WERI-Rb-1 (cell line): ENCODE results near the gene ZNF223.

Source experiments
- DNase-seq: peaks from one replicate; pipeline ENCODE4 v3.0.0-alpha.2; 2020
- H3K27ac ChIP-seq: fragments of 250-450 bp; sonication (Bioruptor Pico); 2 replicates; pipeline ENCODE4 v1.5.1; 2020; ENCODE audit warnings: mild to moderate bottlenecking, moderate library complexity
- H3K27me3 ChIP-seq: fragments of 250-450 bp; sonication (Bioruptor Pico); 2 replicates; pipeline ENCODE4 v1.5.1; 2021; ENCODE audit warnings: mild to moderate bottlenecking, low read depth, moderate library complexity; ENCODE audit not compliant: insufficient read depth, severe bottlenecking
- H3K36me3 ChIP-seq: fragments of 250-450 bp; sonication (Bioruptor Pico); 2 replicates; pipeline ENCODE4 v1.5.1; 2020; ENCODE audit warnings: mild to moderate bottlenecking, moderate library complexity
- H3K4me3 ChIP-seq: 2 replicates; pipeline ENCODE4 v1.5.1; 2011; ENCODE audit warnings: low read depth, mild to moderate bottlenecking, control low read depth, low read length
- H3K9me3 ChIP-seq: fragments of 250-450 bp; sonication (Bioruptor Pico); 2 replicates; pipeline ENCODE4 v1.5.1; 2021; ENCODE audit warnings: mild to moderate bottlenecking, moderate library complexity; ENCODE audit not compliant: severe bottlenecking
- TF ChIP-seq, protein P1 (sequence below): IDR thresholded peaks from 2 replicates; pipeline ENCODE4 v1.5.1; 2011; ENCODE audit warnings: low read depth, mild to moderate bottlenecking, control low read depth, inconsistent platforms, low read length

ZNF223 gene

DNA sequence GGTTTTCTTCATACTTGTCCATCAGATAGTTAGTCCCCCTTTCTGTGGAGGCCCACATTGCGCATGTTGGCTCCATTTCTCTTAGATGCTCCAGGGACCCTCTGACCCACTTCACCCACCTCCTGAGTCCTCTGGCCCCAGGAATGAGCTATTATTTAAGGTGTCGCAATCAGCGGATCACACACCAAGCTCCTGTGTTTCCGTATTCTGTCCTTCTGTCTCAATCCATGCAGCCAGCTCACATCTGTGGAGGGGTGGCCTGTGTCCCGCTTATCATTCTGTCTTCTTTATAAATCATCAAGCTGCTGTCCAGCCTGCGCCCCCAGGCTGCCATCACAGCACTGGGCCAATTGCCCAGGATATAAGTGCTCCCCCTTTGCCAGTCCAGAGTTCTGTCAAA lies 44.4 kb upstream of the ZNF223 start:
- Histone ChIP-seq H3K4me3 (no peak overlapping the region), H3K27me3 (no peaks in the 10 kb centered on the region), H3K9me3 (peaks cover 9% of the 10 kb centered on the region), H3K27ac (no peak overlapping the region), H3K36me3 (peaks cover 51% of the 10 kb centered on the region)
- TF ChIP-seq, protein P1, sequence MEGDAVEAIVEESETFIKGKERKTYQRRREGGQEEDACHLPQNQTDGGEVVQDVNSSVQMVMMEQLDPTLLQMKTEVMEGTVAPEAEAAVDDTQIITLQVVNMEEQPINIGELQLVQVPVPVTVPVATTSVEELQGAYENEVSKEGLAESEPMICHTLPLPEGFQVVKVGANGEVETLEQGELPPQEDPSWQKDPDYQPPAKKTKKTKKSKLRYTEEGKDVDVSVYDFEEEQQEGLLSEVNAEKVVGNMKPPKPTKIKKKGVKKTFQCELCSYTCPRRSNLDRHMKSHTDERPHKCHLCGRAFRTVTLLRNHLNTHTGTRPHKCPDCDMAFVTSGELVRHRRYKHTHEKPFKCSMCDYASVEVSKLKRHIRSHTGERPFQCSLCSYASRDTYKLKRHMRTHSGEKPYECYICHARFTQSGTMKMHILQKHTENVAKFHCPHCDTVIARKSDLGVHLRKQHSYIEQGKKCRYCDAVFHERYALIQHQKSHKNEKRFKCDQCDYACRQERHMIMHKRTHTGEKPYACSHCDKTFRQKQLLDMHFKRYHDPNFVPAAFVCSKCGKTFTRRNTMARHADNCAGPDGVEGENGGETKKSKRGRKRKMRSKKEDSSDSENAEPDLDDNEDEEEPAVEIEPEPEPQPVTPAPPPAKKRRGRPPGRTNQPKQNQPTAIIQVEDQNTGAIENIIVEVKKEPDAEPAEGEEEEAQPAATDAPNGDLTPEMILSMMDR: no peak
- DNase-seq: no peak

DNA sequence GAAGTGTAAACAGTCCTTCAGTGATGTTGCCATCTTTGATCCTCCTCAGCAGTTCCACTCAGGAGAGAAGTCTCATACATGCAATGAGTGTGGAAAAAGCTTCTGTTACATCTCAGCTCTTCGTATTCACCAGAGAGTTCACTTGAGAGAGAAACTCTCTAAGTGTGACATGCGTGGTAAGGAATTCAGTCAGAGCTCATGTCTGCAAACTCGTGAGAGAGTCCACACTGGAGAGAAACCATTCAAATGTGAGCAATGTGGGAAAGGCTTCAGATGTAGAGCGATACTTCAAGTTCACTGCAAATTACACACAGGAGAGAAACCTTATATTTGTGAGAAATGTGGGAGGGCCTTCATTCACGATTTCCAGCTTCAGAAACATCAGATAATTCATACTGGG lies 41.4 kb upstream of the ZNF223 start:
- TF ChIP-seq, protein P1: no peak
- Histone ChIP-seq H3K9me3 (peaks cover 9% of the 10 kb centered on the region), H3K36me3 (peaks cover 51% of the 10 kb centered on the region), H3K4me3 (no peak overlapping the region), H3K27ac (no peak overlapping the region), H3K27me3 (no peaks in the 10 kb centered on the region)
- DNase-seq: no peak

DNA sequence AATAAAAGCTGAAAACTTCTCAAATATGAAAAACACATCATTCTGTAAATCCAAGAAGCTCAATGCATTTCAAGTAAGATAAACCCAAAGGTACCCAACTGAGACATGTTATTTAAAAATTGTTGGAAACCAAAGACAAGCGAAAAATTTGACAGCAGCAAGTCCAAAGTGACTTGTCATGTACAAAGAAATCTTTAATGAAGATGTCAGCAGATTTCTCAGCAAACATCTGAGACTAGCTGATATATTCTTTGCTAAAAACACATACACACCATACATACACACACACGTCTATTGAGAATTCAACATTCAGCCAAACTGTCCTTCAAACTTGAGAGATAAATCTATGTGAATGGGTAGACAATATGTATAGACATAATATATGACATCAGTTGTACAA lies 32.3 kb upstream of the ZNF223 start:
- no peak for DNase-seq

DNA sequence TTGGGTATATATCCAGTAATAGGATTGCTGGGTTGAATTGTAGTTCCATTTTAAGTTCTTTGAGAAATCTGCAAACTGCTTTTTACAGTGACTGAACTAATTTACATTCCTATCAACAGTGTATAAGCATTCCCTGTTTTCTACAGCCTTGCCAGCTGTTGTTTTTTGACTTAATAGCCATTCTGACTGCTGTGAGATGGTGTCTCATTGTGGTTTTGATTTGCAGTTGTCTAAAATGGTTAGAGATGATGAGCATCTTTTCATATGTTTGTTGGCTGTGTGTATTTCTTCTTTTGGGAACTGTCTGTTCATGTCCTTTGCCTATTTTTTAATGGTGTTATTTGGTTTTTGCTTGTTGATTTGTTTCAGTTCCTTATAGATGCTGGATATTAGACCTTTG lies 30.6 kb upstream of the ZNF223 start:
- TF ChIP-seq, protein P1: no peak
- no peaks in the 10 kb centered on the region for H3K36me3 ChIP-seq
- no peak overlapping the region for H3K27ac ChIP-seq
- no peak for DNase-seq
- no peaks in the 10 kb centered on the region for H3K9me3 ChIP-seq
- H3K27me3 ChIP-seq: no peaks in the 10 kb centered on the region
- H3K4me3 ChIP-seq: no peak overlapping the region

More for the DNA sequence above, 32.3 kb upstream of the ZNF223 start:
- TF ChIP-seq, protein P1: no peak
- H3K27ac ChIP-seq: no peak overlapping the region
- no peaks in the 10 kb centered on the region for H3K36me3 ChIP-seq
- H3K9me3 ChIP-seq: no peaks in the 10 kb centered on the region
- no peaks in the 10 kb centered on the region for H3K27me3 ChIP-seq
- H3K4me3 ChIP-seq: no peak overlapping the region

DNA sequence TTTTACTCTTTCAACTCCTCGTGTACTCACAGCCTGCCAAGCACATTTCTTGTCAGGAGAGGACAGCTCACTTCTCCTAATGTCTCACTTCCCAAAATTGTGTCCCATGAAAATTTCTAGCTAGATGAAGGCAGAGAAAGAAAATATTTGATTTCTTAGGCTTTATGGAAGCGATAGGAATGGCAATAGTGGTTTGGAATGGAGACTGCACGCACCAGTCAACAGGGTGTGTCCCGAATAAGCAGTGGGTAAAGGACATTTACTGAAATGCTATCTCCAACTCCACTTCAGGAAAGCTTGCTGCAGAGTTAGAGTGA lies 27.0 kb upstream of the ZNF223 start:
- no peak for DNase-seq
- H3K9me3 ChIP-seq: no peaks in the 10 kb centered on the region
- H3K4me3 ChIP-seq: peak overlapping the region; percentile 97
- H3K36me3 ChIP-seq: peaks cover 28% of the 10 kb centered on the region
- TF ChIP-seq, protein P1: no peak
- peak overlapping the region; percentile 53 for H3K27ac ChIP-seq
- no peaks in the 10 kb centered on the region for H3K27me3 ChIP-seq

DNA sequence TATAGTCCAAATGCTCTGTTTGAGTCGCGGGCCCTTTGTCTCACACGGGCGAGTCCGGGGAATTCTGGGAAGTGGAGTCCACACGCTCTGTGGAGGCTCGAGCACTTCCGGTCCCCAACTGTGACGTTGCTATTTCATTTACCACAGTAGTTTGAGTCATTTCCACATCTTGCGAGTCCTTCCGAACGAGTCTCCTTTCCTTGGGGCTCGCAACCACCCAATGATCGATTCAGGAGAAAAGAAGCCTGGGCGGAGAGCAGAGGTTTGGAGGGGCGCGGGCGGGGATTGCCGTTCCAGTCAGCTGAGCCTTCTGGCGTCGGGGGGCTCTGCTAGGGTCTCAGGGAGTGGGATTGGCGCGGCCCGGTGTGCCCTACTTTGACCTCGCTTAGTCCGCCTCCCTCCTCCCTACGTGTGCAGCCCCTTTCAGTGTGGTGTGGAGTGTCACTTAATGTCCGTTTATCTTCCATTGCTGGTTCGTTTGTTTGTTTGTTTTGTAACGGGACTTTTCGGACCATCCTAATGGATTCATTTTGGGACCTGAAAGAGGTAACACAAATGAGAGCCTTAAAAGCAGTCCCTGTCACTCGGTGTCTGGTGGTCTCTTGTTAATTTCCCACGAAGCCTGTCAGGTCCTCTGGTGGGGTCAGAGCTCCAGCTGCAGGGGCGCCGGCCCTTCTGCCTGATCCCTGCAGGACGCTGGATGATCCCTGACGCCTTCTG lies 26.5 kb upstream of the ZNF223 start, which contains the start of gene ZNF222:
TSS of gene ZNF222 (plus strand) at position 163 of the 720 bp plus-strand sequence. CDS start at position 221, 58 bp downstream.
- peaks cover 34% of the 10 kb centered on the region for H3K36me3 ChIP-seq
- TF ChIP-seq, protein P1: no peak
- no peaks in the 10 kb centered on the region for H3K27me3 ChIP-seq
- H3K27ac ChIP-seq: peak within 1 kb of the TSS; percentile 53
- no peaks in the 10 kb centered on the region for H3K9me3 ChIP-seq
- H3K4me3 ChIP-seq: peak within 1 kb of the TSS; percentile 97
- DNase-seq: peak; percentile 78
